Measurements from ENCODE around the gene CHADL. TPM values are rescaled to one million over a fixed set of nuclear protein-coding genes. Genes with fewer than 3 reads are reported as not detected.
"Not testable (repeated sequence)": the region's sequence is repeated elsewhere in the genome, so short reads cannot be mapped to it uniquely, and the experiment has no call there.

CHADL gene
- total RNA-seq, 1 experiment from 2014 or later = 0.15 TPM

DNA sequence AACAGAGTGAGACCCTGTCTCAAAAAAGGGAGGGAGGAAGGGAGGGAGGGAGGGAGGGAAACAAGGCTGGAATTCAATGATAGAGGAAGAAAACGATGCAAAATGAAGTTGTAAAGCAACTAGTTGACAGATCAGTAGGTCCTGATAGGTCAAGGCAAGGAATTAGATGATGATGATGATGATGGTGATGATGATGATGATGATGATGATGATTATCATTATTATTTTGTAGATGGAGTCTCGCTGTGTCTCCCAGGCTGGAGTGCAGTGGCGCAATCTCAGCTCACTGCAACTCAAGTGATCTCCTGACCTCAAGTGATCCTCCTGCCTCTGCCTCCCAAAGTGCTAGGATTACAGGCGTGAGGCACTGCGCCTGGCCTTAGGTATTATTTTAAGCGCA lies 46.9 kb downstream of the CHADL start:
- no peak for DNase-seq (ENCODE audit: extremely low read depth, low read depth)

DNA sequence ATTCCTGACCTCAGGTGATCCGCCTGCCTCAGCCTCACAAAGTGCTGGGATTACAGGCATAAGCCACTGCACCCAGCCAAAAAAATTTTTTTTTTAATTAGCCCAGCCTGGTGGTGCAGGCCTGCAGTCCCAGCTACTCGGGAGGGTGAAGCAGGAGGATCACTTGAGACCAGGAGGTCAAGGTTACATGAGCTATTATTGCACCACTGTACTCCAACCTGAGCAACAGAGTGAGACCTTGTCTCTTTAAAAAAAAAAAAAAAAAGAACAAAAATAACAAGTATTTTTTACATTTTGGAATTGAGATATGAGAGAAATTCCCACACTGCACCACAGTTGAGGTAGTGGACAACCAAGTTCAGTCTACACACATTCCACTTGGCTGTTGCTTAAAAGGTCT lies 49.3 kb downstream of the CHADL start:
- no peak for DNase-seq (ENCODE audit: extremely low read depth, low read depth)

DNA sequence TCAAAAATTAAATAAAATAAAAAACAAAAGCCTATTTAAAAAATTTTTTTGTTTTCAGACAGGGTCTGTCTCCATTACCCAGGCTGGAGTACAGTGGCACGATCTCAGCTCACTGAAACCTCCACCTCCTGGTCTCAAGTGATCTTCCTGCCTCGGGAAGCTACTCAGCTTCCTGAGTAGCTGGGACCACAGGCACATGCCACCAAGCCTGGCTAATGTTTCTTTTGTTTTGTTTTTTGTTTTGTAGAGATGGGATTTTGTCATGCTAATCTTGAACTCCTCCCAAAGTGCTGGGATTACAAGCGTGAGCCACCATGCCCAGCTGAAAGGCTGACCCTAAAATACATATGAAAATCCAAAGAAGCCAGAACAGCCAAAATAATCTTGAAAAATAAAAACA lies 56.1 kb downstream of the CHADL start:
- no peak for DNase-seq (ENCODE audit: extremely low read depth, low read depth)

DNA sequence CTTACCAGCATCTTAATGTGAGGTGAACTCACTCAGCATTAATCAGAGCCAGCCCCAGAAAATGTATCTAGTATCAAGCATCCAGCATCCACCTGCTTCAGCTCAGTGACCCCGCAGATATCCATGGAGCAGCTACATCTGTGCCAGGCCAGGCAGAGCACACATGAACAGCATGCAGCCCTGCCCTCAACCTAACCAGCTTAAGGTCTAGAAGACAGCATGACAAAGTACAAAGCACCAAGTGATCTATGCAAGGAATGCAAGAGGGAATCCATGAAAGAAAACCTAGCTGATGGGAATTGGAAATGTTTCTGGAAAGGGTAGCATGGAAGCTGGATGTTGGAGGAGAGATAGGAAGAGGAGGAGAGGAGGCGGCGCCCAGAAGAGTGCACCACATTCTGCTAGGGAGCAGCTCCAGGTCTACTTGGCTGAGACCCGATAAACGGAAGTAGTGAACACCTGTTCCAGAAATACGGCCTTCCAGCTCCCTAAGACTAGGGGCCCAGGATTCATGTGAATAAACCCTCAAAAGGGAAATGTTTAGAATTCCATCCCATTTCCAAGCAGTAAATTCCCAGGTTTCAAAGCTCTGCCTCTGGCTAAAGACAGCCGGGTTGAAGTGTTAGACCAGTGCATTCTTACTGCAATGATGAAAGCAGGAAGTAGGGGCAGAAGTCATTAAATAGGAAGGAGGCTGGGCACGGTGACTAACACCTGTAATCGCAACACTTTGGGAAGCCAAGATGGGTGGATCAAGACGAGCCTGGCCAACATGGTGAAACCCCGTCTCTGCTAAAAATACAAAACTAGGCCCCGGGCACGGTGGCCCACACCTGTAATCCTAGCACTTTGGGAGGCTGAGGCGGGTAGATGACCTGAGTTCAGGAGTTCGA lies 59.1 kb downstream of the CHADL start:
- no peak for DNase-seq (ENCODE audit: extremely low read depth, low read depth)

DNA sequence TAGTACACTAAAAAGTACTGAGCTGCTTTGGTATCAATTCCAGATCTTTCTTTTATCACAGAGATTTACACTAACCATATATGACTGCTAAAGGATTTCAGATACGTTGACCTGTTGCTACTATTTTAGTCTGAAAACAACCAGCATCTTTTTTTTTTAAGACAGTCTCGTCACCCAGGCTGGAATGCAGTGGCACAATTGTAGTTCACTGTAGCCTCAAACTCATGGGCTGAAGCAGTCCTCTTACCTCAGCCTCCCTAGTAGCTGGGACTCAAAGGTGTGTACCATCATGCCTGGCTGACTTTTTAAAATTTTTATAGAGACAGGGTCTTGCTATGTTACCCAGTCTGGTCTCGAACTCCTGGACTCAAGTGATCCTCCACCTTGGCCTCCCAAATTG lies 59.8 kb downstream of the CHADL start:
- DNase-seq (ENCODE audit: extremely low read depth, low read depth) = no peak

DNA sequence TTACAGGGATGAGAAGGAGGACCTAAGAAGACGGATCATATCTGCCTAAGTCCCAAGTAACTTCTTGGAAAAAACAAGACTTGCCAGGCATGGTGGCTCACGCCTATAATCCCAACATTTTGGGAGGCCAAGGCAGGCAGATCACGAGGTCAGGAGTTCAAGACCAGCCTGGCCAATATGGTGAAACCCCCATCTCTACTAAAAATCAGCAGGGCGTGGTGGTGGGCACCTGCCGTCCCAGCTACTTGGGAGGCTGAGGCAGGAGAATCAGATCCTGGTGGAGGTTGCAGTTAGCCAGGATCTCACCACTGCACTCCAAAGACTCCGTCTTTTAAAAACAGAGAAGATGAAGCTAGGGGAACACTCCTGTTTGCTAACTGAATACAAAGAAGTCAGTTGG lies 60.4 kb downstream of the CHADL start:
- not testable (repeated sequence) for DNase-seq (ENCODE audit: extremely low read depth, low read depth)

Small RNAs within 50 kb of the gene (small RNA-seq; reads per million reads assigned to genes)
- 0 reads per million in 2 experiments for gene MIR6889

Other genes with a start within 250 kb of the CHADL start
- 22.3 TPM in 2 replicates for gene EP300, start 148.3 kb downstream of the CHADL start, total RNA-seq (2014; rRNA removed; shearing (Covaris generic))
- 16.4 and 16.9 TPM in 2 replicates for gene L3MBTL2, start 35.6 kb downstream of the CHADL start, total RNA-seq (2014; rRNA removed; shearing (Covaris generic))
- 44.2 and 47.0 TPM in 2 replicates for gene RANGAP1, start 45.3 kb upstream of the CHADL start, total RNA-seq (2014; rRNA removed; shearing (Covaris generic))
- 23.5 and 23.7 TPM in 2 replicates for gene ZC3H7B, start 60.6 kb upstream of the CHADL start, total RNA-seq (2014; rRNA removed; shearing (Covaris generic))
- gene TEF, start 141.0 kb upstream of the CHADL start, total RNA-seq (2014; rRNA removed; shearing (Covaris generic)) = 1.1 and 1.6 TPM in 2 replicates
- gene TOB2, start 205.9 kb upstream of the CHADL start, total RNA-seq (2014; rRNA removed; shearing (Covaris generic)) = 16.1 and 18.2 TPM in 2 replicates
- 66.8 and 69.2 TPM in 2 replicates for gene PHF5A, start 227.8 kb upstream of the CHADL start, total RNA-seq (2014; rRNA removed; shearing (Covaris generic))
- gene ACO2, start 228.2 kb upstream of the CHADL start, total RNA-seq (2014; rRNA removed; shearing (Covaris generic)) = 66.1 and 72.0 TPM in 2 replicates